ENCODE measurements around the gene MAP2K6.

The MAP2K6 gene

DNA sequence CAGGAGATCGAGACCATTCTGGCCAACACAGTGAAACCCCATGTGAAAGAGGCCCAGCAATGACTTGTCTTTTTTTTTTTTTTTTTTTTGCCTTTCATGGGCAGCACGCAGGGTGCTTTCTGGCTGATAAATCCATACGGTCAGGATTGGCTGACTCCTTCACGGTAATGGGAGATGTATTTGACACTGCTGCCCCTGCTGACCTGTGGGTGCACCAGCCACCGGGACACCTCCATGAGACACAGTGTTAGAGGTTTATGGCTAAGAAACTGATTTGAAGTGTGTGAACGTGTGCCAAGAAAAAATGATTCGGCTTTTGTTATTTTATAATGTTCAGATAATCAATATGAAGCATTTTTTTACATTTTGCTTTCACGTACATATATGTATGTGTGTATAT is 48.4 kb downstream of the MAP2K6 start:
- Histone ChIP-seq H3K9me2 (replicated peaks; ENCODE audit: low read depth, low read length) (no peaks in the 10 kb centered on the region), H3K4me3 (ENCODE audit: low read length, poor library complexity, severe bottlenecking) (no peak overlapping the region), H3K36me3 (ENCODE audit: insufficient read depth, low read length) (no peaks in the 10 kb centered on the region), H3K27me3 (ENCODE audit: insufficient read depth, low read length, poor library complexity, severe bottlenecking) (no peaks in the 10 kb centered on the region), H3K4me2 (ENCODE audit: low read depth, low read length, poor library complexity, severe bottlenecking) (no peak overlapping the region), H3K79me2 (ENCODE audit: insufficient read depth, low read length) (no peaks in the 10 kb centered on the region), H3K9ac (ENCODE audit: low read depth, low read length, poor library complexity, severe bottlenecking) (no peak overlapping the region), H3K9me3 (ENCODE audit: insufficient read depth, low read depth, low read length) (no peaks in the 10 kb centered on the region), H4K20me1 (ENCODE audit: insufficient read depth, low read length, poor library complexity, severe bottlenecking) (peaks cover 12% of the 10 kb centered on the region), H3F3A (ENCODE audit: low read depth) (no peaks in the 10 kb centered on the region), H2AFZ (ENCODE audit: low read length) (no peak overlapping the region), H3K4me1 (ENCODE audit: insufficient read depth, low read length, poor library complexity, severe bottlenecking) (no peaks in the 10 kb centered on the region)
- TF ChIP-seq, protein P1, sequence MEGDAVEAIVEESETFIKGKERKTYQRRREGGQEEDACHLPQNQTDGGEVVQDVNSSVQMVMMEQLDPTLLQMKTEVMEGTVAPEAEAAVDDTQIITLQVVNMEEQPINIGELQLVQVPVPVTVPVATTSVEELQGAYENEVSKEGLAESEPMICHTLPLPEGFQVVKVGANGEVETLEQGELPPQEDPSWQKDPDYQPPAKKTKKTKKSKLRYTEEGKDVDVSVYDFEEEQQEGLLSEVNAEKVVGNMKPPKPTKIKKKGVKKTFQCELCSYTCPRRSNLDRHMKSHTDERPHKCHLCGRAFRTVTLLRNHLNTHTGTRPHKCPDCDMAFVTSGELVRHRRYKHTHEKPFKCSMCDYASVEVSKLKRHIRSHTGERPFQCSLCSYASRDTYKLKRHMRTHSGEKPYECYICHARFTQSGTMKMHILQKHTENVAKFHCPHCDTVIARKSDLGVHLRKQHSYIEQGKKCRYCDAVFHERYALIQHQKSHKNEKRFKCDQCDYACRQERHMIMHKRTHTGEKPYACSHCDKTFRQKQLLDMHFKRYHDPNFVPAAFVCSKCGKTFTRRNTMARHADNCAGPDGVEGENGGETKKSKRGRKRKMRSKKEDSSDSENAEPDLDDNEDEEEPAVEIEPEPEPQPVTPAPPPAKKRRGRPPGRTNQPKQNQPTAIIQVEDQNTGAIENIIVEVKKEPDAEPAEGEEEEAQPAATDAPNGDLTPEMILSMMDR (conservative IDR thresholded peaks at IDR 0.05; ENCODE audit: low read length), result no peak
- no peak for TF ChIP-seq EZH2phosphoT487 (IDR thresholded peaks at IDR 0.05; ENCODE audit: borderline replicate concordance)

DNA sequence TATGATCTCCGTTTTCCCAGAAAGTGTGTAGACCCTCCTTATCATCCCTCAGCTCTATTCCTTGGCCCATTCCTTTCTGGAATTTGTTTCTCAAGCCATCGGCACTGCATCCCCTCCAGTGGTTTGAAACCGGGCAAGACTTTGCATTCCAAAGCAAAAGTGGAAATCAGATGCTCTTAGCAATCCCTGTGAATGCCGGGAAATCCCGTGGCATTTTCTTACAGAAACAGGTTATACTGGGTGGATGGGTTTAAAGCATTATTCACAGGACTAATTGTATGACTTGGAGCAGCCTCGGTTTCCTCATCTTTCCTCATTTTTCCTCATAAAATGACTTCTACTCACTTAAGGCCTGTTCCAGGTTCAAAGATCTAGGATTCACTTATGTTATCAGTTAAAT is 52.0 kb downstream of the MAP2K6 start:
- no peak overlapping the region for H3K9ac ChIP-seq (ENCODE audit: low read depth, low read length, poor library complexity, severe bottlenecking)
- no peak overlapping the region for H3K4me2 ChIP-seq (ENCODE audit: low read depth, low read length, poor library complexity, severe bottlenecking)

GRCh38 chr17:69466905-69467667 is 52.6 kb downstream of the MAP2K6 start:
- no peak overlapping the region for H3K9ac ChIP-seq (ENCODE audit: low read depth, low read length, poor library complexity, severe bottlenecking)
- no peaks in the 10 kb centered on the region for H3K79me2 ChIP-seq (ENCODE audit: insufficient read depth, low read length)
- H2AFZ ChIP-seq (ENCODE audit: low read length), result no peak overlapping the region
- H3K27me3 ChIP-seq (ENCODE audit: insufficient read depth, low read length, poor library complexity, severe bottlenecking), result no peaks in the 10 kb centered on the region
- peaks cover 7% of the 10 kb centered on the region for H4K20me1 ChIP-seq (ENCODE audit: insufficient read depth, low read length, poor library complexity, severe bottlenecking)
- no peaks in the 10 kb centered on the region for H3K36me3 ChIP-seq (ENCODE audit: insufficient read depth, low read length)
- H3K4me3 ChIP-seq (ENCODE audit: low read length, poor library complexity, severe bottlenecking), result no peak overlapping the region
- no peaks in the 10 kb centered on the region for H3K9me2 ChIP-seq (replicated peaks; ENCODE audit: low read depth, low read length)
- no peaks in the 10 kb centered on the region for H3K9me3 ChIP-seq (ENCODE audit: insufficient read depth, low read depth, low read length)
- no peak for TF ChIP-seq EZH2phosphoT487 (IDR thresholded peaks at IDR 0.05; ENCODE audit: borderline replicate concordance)
- TF ChIP-seq, protein P1 (conservative IDR thresholded peaks at IDR 0.05; ENCODE audit: low read length), result no peak
- H3K4me1 ChIP-seq (ENCODE audit: insufficient read depth, low read length, poor library complexity, severe bottlenecking), result no peaks in the 10 kb centered on the region
- no peak overlapping the region for H3K4me2 ChIP-seq (ENCODE audit: low read depth, low read length, poor library complexity, severe bottlenecking)
- no peaks in the 10 kb centered on the region for H3F3A ChIP-seq (ENCODE audit: low read depth)

More for the DNA sequence above, 52.0 kb downstream of the MAP2K6 start:
- Histone ChIP-seq H4K20me1 (ENCODE audit: insufficient read depth, low read length, poor library complexity, severe bottlenecking) (peaks cover 7% of the 10 kb centered on the region), H3K9me3 (ENCODE audit: insufficient read depth, low read depth, low read length) (no peaks in the 10 kb centered on the region), H3K4me3 (ENCODE audit: low read length, poor library complexity, severe bottlenecking) (no peak overlapping the region), H3K79me2 (ENCODE audit: insufficient read depth, low read length) (no peaks in the 10 kb centered on the region), H3K9me2 (replicated peaks; ENCODE audit: low read depth, low read length) (no peaks in the 10 kb centered on the region), H3K36me3 (ENCODE audit: insufficient read depth, low read length) (no peaks in the 10 kb centered on the region), H3K27me3 (ENCODE audit: insufficient read depth, low read length, poor library complexity, severe bottlenecking) (no peaks in the 10 kb centered on the region), H3K4me1 (ENCODE audit: insufficient read depth, low read length, poor library complexity, severe bottlenecking) (no peaks in the 10 kb centered on the region), H2AFZ (ENCODE audit: low read length) (no peak overlapping the region), H3F3A (ENCODE audit: low read depth) (no peaks in the 10 kb centered on the region)
- TF ChIP-seq, protein P1 (conservative IDR thresholded peaks at IDR 0.05; ENCODE audit: low read length), result no peak
- TF ChIP-seq EZH2phosphoT487 (IDR thresholded peaks at IDR 0.05; ENCODE audit: borderline replicate concordance), result no peak
